GM23338 (cell line): ENCODE measurements around the gene PAM16. TPM values are rescaled to one million over a fixed set of nuclear protein-coding genes. Genes with fewer than 3 reads are reported as not detected.

Experiments used
- ATAC-seq: fragments of 200-7000 bp; cut with Tn5 transposase; 3 replicates; pipeline ENCODE4 v1.9.1; 2020
- DNase-seq: peaks from one replicate; pipeline ENCODE4 v3.0.0-alpha.2; 2015; ENCODE audit warnings: low spot score
- H2AFZ ChIP-seq: fragments of 200-600 bp; sonication (generic); 2 replicates; pipeline ENCODE4 v1.8.0; 2016; ENCODE audit warnings: antibody characterized with exemption, mild to moderate bottlenecking, moderate library complexity
- H3F3A ChIP-seq: fragments of 200-600 bp; sonication (generic); replicated peaks from 2 replicates; pipeline ENCODE4 v1.8.0; 2017; ENCODE audit warnings: antibody characterized with exemption, mixed run types, low read depth
- H3K27ac ChIP-seq: fragments of 200-600 bp; sonication (generic); 2 replicates; pipeline ENCODE4 v1.6.1; 2016; ENCODE audit warnings: low read depth
- H3K27me3 ChIP-seq: fragments of 200-600 bp; sonication (generic); 2 replicates; pipeline ENCODE4 v1.8.0; 2016; ENCODE audit warnings: mild to moderate bottlenecking, mixed run types, moderate library complexity; ENCODE audit not compliant: insufficient read depth
- H3K36me3 ChIP-seq: fragments of 200-600 bp; sonication (generic); 2 replicates; pipeline ENCODE4 v1.8.0; 2016; ENCODE audit warnings: mild to moderate bottlenecking; ENCODE audit not compliant: insufficient read depth
- H3K4me1 ChIP-seq: fragments of 200-600 bp; sonication (generic); 2 replicates; pipeline ENCODE4 v1.8.0; 2016; ENCODE audit warnings: mild to moderate bottlenecking, moderate library complexity; ENCODE audit not compliant: insufficient read depth
- H3K4me2 ChIP-seq: fragments of 200-600 bp; sonication (generic); 2 replicates; pipeline ENCODE4 v1.7.1; 2017; ENCODE audit warnings: mixed run types
- H3K4me3 ChIP-seq: fragments of 200-600 bp; sonication (generic); 2 replicates; pipeline ENCODE4 v1.6.1; 2016; ENCODE audit warnings: mixed run types
- H3K79me2 ChIP-seq: fragments of 200-600 bp; sonication (generic); replicated peaks from 2 replicates; pipeline ENCODE4 v1.8.0; 2017; ENCODE audit warnings: mild to moderate bottlenecking; ENCODE audit not compliant: insufficient read depth
- H3K9me2 ChIP-seq: fragments of 200-600 bp; sonication (generic); 2 replicates; pipeline ENCODE4 v1.8.0; 2017; ENCODE audit not compliant: insufficient read depth
- H4K20me1 ChIP-seq: fragments of 200-600 bp; sonication (generic); replicated peaks from 2 replicates; pipeline ENCODE4 v1.8.0; 2017; ENCODE audit warnings: mild to moderate bottlenecking; ENCODE audit not compliant: insufficient read depth
- H3K27ac Mint-ChIP-seq: 2 replicates; pipeline ENCODE4 v1.8.0; 2020; ENCODE audit warnings: inconsistent platforms, mild to moderate bottlenecking, moderate library complexity, mixed read lengths
- H3K27me3 Mint-ChIP-seq: 3 replicates; pipeline ENCODE4 v1.8.0; 2022; ENCODE audit warnings: low read depth, mild to moderate bottlenecking, moderate library complexity, mixed read lengths, inconsistent platforms; ENCODE audit not compliant: insufficient read depth, poor library complexity
- H3K36me3 Mint-ChIP-seq: 3 replicates; pipeline ENCODE4 v1.8.0; 2021; ENCODE audit warnings: low read depth, mild to moderate bottlenecking, inconsistent platforms, moderate library complexity, mixed read lengths
- H3K4me1 Mint-ChIP-seq: 3 replicates; pipeline ENCODE4 v1.8.0; 2020; ENCODE audit warnings: mild to moderate bottlenecking, inconsistent platforms, mixed read lengths
- H3K4me3 Mint-ChIP-seq: 3 replicates; pipeline ENCODE4 v1.8.0; 2021; ENCODE audit warnings: moderate library complexity, mild to moderate bottlenecking, inconsistent platforms, mixed read lengths
- H3K9me3 Mint-ChIP-seq: 3 replicates; pipeline ENCODE4 v1.8.0; 2020; ENCODE audit warnings: moderate library complexity, mild to moderate bottlenecking, inconsistent platforms, mixed read lengths
- CTCF ChIP-seq, 2 experiments: fragments of 200-600 bp in 1 of 2; sonication (generic) in 1 of 2; conservative IDR thresholded peaks; 2 replicates each; pipeline versions ENCODE4 v1.5.1 to v1.6.1; 2016 to 2017; ENCODE audit warnings: antibody characterized with exemption in 2 of 2, low read depth in 2 of 2, mild to moderate bottlenecking in 2 of 2, moderate library complexity in 1 of 2
- ETS1 ChIP-seq: IDR thresholded peaks from 2 replicates; pipeline ENCODE4 v1.6.1; 2016; ENCODE audit warnings: antibody characterized with exemption
- JUNB ChIP-seq: IDR thresholded peaks from one replicate; pipeline ENCODE4 v1.6.1; 2016; ENCODE audit warnings: antibody characterized with exemption; ENCODE audit not compliant: unreplicated experiment
- NANOG ChIP-seq: IDR thresholded peaks from 2 replicates; pipeline ENCODE4 v1.6.1; 2016; ENCODE audit warnings: antibody characterized with exemption, borderline replicate concordance
- REST ChIP-seq: IDR thresholded peaks from one replicate; pipeline ENCODE4 v1.6.1; 2018; ENCODE audit warnings: antibody characterized with exemption; ENCODE audit not compliant: unreplicated experiment
- STAT1 ChIP-seq: IDR thresholded peaks from one replicate; pipeline ENCODE4 v1.6.1; 2016; ENCODE audit warnings: antibody characterized with exemption; ENCODE audit not compliant: unreplicated experiment
- ZNF114 ChIP-seq: fragments of 250-450 bp; sonication (Bioruptor Pico); IDR thresholded peaks from 2 replicates; pipeline ENCODE4 v1.5.0; 2020; ENCODE audit warnings: mild to moderate bottlenecking, moderate library complexity
- ZNF331 ChIP-seq: fragments of 250-450 bp; sonication (Bioruptor Pico); IDR thresholded peaks from 2 replicates; pipeline ENCODE4 v1.5.0; 2020; ENCODE audit warnings: low read depth, mild to moderate bottlenecking, moderate library complexity
- ZNF462 ChIP-seq: fragments of 250-450 bp; sonication (Bioruptor Pico); IDR thresholded peaks from 2 replicates; pipeline ENCODE4 v1.5.0; 2020; ENCODE audit warnings: mild to moderate bottlenecking, moderate library complexity
- polyA plus RNA-seq: library from polyadenylated mRNA; unstranded; fragments of >200 nt; fragmentation: Nextera tagmentation; extraction: Ambion mirVana; gene quantifications from 2 replicates; pipeline ENCODE4 v1.2.1, GENCODE V29; 2016
- total RNA-seq: library from RNA; depleted of rRNA; stranded (reverse); fragments of >200 nt; shearing (Covaris generic); gene quantifications from 2 replicates; pipeline ENCODE4 v1.2.3, GENCODE V29; 2014

PAM16 gene
- total and polyA plus RNA-seq, 2 experiments from 2014 or later: 84.1 to 283 TPM

GRCh38 chr16:4320571-4321137 lies 30.5 kb downstream of the PAM16 start:
- peaks cover 3% of the 10 kb centered on the region for H3F3A ChIP-seq
- H3K27me3 ChIP-seq: no peaks in the 10 kb centered on the region
- H3K4me1 Mint-ChIP-seq: peaks cover 23% of the 10 kb centered on the region
- H3K4me1 ChIP-seq: peaks cover 42% of the 10 kb centered on the region
- H3K9me3 Mint-ChIP-seq: no peaks in the 10 kb centered on the region
- DNase-seq (no peak), ATAC-seq (no peak)
- H3K4me2 ChIP-seq: no peak overlapping the region
- H3K9me2 ChIP-seq: no peaks in the 10 kb centered on the region
- H3K79me2 ChIP-seq: peaks cover 75% of the 10 kb centered on the region
- no peak for TF ChIP-seq ZNF462
- no peak for TF ChIP-seq ETS1
- no peak for TF ChIP-seq CTCF (conservative IDR thresholded peaks at IDR 0.05; ENCODE audit: low read depth in 2 of 2)
- no peak for TF ChIP-seq ZNF331 (CRISPR knock-in tag)
- no peak for TF ChIP-seq STAT1
- TF ChIP-seq JUNB: no peak
- no peak for TF ChIP-seq REST
- TF ChIP-seq NANOG: no peak
- TF ChIP-seq ZNF114 (CRISPR knock-in tag): no peak
- no peak overlapping the region for H3K27ac Mint-ChIP-seq
- no peak overlapping the region for H2AFZ ChIP-seq
- no peak overlapping the region for H3K4me3 ChIP-seq
- no peak overlapping the region for H3K4me3 Mint-ChIP-seq
- H4K20me1 ChIP-seq: peaks cover 16% of the 10 kb centered on the region; the same call in 1 of the 2 replicates
- H3K36me3 Mint-ChIP-seq: no peaks in the 10 kb centered on the region
- H3K27ac ChIP-seq: no peak overlapping the region
- no peaks in the 10 kb centered on the region for H3K36me3 ChIP-seq
- H3K27me3 Mint-ChIP-seq: peaks cover 4% of the 10 kb centered on the region
